ENCODE measurements around the gene TNFAIP3.
A peak's percentile ranks its signal among the peaks of the same experiment; 100 is the strongest.
"Not testable (repeated sequence)": the region's sequence is repeated elsewhere in the genome, so short reads cannot be mapped to it uniquely, and the experiment has no call there.

Gene TNFAIP3

DNA sequence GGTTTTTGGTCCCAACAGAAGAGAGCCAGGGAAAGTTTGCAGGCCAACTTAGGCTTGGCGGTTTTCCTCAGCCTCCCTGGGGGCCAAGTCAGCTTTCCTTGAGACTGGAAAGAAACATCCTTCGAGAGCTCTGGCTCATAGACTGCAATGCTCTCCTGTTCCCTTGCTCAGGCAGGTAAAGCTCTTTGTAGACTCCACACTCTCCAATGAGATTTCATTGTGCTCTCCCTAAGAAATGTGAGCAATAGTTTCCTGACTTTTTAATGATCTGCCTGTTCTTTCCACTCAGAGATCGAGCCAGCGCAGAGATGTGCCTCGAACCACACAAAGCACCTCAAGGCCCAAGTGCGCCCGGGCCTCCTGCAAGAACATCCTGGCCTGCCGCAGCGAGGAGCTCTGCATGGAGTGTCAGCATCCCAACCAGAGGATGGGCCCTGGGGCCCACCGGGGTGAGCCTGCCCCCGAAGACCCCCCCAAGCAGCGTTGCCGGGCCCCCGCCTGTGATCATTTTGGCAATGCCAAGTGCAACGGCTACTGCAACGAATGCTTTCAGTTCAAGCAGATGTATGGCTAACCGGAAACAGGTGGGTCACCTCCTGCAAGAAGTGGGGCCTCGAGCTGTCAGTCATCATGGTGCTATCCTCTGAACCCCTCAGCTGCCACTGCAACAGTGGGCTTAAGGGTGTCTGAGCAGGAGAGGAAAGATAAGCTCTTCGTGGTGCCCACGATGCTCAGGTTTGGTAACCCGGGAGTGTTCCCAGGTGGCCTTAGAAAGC, 13.9 kb downstream of the TNFAIP3 start:
- no peaks in the 10 kb centered on the region for H3K27me3 ChIP-seq (replicated peaks; ENCODE audit: control insufficient read depth, insufficient read depth, low read length)
- peaks cover 68% of the 10 kb centered on the region for H3K36me3 ChIP-seq (ENCODE audit: control insufficient read depth, insufficient read depth, low read length, severe bottlenecking)
- no peak overlapping the region for H3K4me3 ChIP-seq (ENCODE audit: low read length)
- no peak for DNase-seq (ENCODE audit: low read depth)
- peaks cover 61% of the 10 kb centered on the region for H3K4me1 ChIP-seq (ENCODE audit: control insufficient read depth, insufficient read depth, low read length)
- no peaks in the 10 kb centered on the region for H3K9me3 ChIP-seq (ENCODE audit: control insufficient read depth, low read length)
- H3K9ac ChIP-seq (ENCODE audit: low read length): peak overlapping the region; percentile 52

DNA sequence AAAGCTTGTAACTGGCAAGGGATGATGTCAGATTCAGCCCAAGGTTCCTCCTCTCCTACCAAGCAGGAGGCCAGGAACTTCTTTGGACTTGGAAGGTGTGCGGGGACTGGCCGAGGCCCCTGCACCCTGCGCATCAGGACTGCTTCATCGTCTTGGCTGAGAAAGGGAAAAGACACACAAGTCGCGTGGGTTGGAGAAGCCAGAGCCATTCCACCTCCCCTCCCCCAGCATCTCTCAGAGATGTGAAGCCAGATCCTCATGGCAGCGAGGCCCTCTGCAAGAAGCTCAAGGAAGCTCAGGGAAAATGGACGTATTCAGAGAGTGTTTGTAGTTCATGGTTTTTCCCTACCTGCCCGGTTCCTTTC, 14.4 kb downstream of the TNFAIP3 start:
- Histone ChIP-seq H3K4me1 (ENCODE audit: control insufficient read depth, insufficient read depth, low read length) (peaks cover 61% of the 10 kb centered on the region), H3K27me3 (replicated peaks; ENCODE audit: control insufficient read depth, insufficient read depth, low read length) (no peaks in the 10 kb centered on the region), H3K36me3 (ENCODE audit: control insufficient read depth, insufficient read depth, low read length, severe bottlenecking) (peaks cover 62% of the 10 kb centered on the region), H3K4me3 (ENCODE audit: low read length) (no peak overlapping the region), H3K9me3 (ENCODE audit: control insufficient read depth, low read length) (no peaks in the 10 kb centered on the region), H3K9ac (ENCODE audit: low read length) (peak overlapping the region; percentile 30)
- no peak for DNase-seq (ENCODE audit: low read depth)

DNA sequence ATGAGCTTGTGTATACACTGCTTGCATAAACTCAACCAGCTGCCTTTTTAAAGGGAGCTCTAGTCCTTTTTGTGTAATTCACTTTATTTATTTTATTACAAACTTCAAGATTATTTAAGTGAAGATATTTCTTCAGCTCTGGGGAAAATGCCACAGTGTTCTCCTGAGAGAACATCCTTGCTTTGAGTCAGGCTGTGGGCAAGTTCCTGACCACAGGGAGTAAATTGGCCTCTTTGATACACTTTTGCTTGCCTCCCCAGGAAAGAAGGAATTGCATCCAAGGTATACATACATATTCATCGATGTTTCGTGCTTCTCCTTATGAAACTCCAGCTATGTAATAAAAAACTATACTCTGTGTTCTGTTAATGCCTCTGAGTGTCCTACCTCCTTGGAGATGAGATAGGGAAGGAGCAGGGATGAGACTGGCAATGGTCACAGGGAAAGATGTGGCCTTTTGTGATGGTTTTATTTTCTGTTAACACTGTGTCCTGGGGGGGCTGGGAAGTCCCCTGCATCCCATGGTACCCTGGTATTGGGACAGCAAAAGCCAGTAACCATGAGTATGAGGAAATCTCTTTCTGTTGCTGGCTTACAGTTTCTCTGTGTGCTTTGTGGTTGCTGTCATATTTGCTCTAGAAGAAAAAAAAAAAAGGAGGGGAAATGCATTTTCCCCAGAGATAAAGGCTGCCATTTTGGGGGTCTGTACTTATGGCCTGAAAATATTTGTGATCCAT, 15.3 kb downstream of the TNFAIP3 start:
- DNase-seq (ENCODE audit: low read depth): peak; percentile 45
- H3K36me3 ChIP-seq (ENCODE audit: control insufficient read depth, insufficient read depth, low read length, severe bottlenecking): peaks cover 53% of the 10 kb centered on the region
- no peak overlapping the region for H3K4me3 ChIP-seq (ENCODE audit: low read length)
- no peaks in the 10 kb centered on the region for H3K27me3 ChIP-seq (replicated peaks; ENCODE audit: control insufficient read depth, insufficient read depth, low read length)
- H3K9ac ChIP-seq (ENCODE audit: low read length): peak overlapping the region; percentile 30
- H3K9me3 ChIP-seq (ENCODE audit: control insufficient read depth, low read length): no peaks in the 10 kb centered on the region
- peaks cover 61% of the 10 kb centered on the region for H3K4me1 ChIP-seq (ENCODE audit: control insufficient read depth, insufficient read depth, low read length)

DNA sequence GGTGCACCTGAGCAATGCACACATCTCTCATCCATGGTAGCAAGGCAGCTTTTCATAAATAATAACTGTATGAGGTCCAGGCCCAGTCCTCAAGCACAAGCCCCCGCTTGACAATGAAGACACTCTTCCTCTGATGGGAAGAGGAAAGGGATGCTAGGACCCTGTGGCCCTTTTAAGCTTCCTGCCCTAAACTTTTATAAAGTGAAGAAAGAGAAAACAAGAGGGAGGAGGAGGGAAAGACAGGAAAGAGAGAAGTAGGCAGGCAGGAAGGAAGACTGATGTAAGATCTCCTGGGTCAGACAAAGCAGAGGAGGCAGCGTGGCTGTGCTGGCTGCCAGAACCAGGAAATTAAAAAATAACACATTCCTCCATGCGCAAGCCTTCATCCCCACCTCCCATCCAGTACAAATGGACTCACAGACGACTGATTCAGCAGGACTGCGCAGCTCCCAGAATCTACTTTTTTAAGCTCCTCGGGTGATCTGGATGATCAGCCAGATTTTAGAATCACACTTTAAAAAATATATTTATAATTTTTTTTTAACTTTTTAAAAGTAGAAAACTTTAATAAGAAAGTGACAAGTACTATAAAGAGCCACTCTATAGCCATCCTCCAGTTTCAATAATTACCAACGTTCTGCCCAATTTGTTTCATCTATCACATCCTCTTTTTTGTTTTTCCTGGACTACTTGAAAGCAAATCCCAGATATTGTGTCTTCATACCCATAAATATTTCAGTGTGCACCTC, 16.5 kb downstream of the TNFAIP3 start:
- Histone ChIP-seq H3K9ac (ENCODE audit: low read length) (peak overlapping the region; percentile 30), H3K4me3 (ENCODE audit: low read length) (no peak overlapping the region), H3K4me1 (ENCODE audit: control insufficient read depth, insufficient read depth, low read length) (peaks cover 51% of the 10 kb centered on the region), H3K9me3 (ENCODE audit: control insufficient read depth, low read length) (no peaks in the 10 kb centered on the region), H3K27me3 (replicated peaks; ENCODE audit: control insufficient read depth, insufficient read depth, low read length) (no peaks in the 10 kb centered on the region), H3K36me3 (ENCODE audit: control insufficient read depth, insufficient read depth, low read length, severe bottlenecking) (peaks cover 41% of the 10 kb centered on the region)
- DNase-seq (ENCODE audit: low read depth): no peak

DNA sequence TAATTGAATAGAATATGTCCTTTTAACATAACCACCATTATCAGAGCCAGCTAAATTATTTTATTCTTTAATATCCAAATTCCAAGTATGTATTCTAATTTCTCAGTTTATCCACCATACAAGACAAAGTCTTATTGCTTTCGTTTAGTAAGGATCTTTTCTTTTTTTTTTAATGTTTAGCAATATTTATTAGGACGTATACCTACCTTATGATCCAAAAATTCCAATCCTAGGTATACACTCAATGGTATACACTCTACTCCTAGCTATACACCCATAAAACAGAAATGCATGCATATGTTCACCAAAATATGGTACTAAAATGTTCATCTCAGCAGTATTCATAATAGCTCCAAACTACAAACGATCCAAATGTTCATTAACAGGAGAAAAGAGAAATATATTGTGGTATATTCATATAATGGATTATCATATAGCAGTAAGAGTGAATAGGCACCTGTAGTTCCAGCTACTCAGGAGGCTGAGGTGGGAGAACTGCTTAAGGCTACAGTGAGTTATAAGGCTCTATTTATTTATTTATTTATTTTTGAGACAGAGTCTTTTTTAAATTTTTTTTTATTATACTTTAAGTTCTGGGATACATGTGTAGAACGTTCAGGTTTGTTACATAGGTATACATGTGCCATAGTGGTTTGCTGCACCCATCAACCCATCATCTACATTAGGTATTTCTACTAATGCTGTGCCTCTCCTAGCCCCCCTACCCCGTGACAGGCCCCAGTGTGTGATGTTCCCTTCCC, 17.3 kb downstream of the TNFAIP3 start:
- DNase-seq (ENCODE audit: low read depth): no peak
- no peaks in the 10 kb centered on the region for H3K27me3 ChIP-seq (replicated peaks; ENCODE audit: control insufficient read depth, insufficient read depth, low read length)
- no peak overlapping the region for H3K9ac ChIP-seq (ENCODE audit: low read length)
- peaks cover 34% of the 10 kb centered on the region for H3K36me3 ChIP-seq (ENCODE audit: control insufficient read depth, insufficient read depth, low read length, severe bottlenecking)
- H3K4me3 ChIP-seq (ENCODE audit: low read length): no peak overlapping the region
- H3K4me1 ChIP-seq (ENCODE audit: control insufficient read depth, insufficient read depth, low read length): peaks cover 44% of the 10 kb centered on the region
- no peaks in the 10 kb centered on the region for H3K9me3 ChIP-seq (ENCODE audit: control insufficient read depth, low read length)

DNA sequence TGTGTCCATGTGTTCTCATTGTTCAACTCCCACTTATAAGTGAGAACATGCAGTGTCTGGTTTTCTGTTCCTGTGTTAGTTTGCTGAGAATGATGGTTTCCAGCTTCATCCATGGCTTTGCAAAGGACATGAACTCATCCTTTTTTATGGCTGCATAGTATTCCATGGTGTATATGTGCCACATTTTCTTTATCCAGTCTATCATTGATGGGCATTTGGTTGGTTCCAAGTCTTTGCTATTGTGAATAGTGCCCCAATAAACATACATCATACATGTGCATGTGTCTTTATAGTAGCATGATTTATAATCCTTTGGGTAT, 17.8 kb downstream of the TNFAIP3 start:
- not testable (repeated sequence) for DNase-seq (ENCODE audit: low read depth); H3K4me3 ChIP-seq (ENCODE audit: low read length); H3K9me3 ChIP-seq (ENCODE audit: control insufficient read depth, low read length); H3K9ac ChIP-seq (ENCODE audit: low read length); H3K27me3 ChIP-seq (replicated peaks; ENCODE audit: control insufficient read depth, insufficient read depth, low read length)
- Histone ChIP-seq H3K4me1 (ENCODE audit: control insufficient read depth, insufficient read depth, low read length) (peaks cover 38% of the 10 kb centered on the region), H3K36me3 (ENCODE audit: control insufficient read depth, insufficient read depth, low read length, severe bottlenecking) (peaks cover 28% of the 10 kb centered on the region)

DNA sequence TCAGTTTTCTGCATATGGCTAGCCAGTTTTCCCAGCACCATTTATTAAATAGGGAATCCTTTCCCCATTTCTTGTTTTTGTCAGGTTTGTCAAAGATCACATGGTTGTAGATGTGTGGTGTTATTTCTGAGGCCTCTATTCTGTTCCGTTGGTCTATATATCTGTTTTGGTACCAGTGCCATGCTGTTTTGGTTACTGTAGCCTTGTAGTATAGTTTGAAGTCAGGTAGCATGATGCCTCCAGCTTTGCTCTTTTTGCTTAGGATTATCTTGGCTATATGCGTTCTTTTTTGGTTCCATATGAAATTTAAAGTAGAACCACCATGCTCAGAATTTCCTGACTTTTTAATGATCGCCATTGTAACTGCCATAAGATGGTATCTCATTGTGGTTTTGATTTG, 19.2 kb downstream of the TNFAIP3 start:
- not testable (repeated sequence) for H3K9me3 ChIP-seq (ENCODE audit: control insufficient read depth, low read length); H3K27me3 ChIP-seq (replicated peaks; ENCODE audit: control insufficient read depth, insufficient read depth, low read length); H3K4me3 ChIP-seq (ENCODE audit: low read length); DNase-seq (ENCODE audit: low read depth); H3K9ac ChIP-seq (ENCODE audit: low read length)
- Histone ChIP-seq H3K4me1 (ENCODE audit: control insufficient read depth, insufficient read depth, low read length) (peaks cover 25% of the 10 kb centered on the region), H3K36me3 (ENCODE audit: control insufficient read depth, insufficient read depth, low read length, severe bottlenecking) (peaks cover 15% of the 10 kb centered on the region)

DNA sequence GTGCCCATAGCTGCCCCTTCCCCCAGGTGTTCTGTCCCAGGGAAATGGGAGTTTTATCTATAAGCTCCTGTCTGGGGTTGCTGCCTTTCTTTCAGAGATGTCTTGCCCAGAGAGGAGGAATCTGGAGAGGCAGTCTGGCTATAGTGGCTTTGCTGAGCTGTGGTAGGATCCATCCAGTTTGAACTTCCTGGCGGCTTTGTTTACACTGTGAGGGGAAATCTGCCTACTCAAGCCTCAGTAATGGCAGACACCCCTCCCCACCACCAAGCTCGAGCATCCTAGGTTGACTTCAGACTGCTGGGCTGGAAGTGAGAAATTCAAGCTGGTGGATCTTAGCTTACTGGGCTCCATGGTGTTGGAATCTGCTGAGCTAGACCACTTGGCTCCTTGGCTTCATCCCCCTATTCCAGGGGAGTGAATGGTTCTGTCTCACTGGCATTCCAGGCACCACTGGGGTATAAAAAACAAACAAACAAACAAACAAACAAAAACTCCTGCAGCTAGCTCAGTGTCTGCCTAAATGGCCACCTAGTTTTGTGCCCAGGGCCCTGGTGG, 24.0 kb downstream of the TNFAIP3 start:
- no peak for DNase-seq (ENCODE audit: low read depth)
- Histone ChIP-seq H3K4me3 (ENCODE audit: low read length) (no peak overlapping the region), H3K27me3 (replicated peaks; ENCODE audit: control insufficient read depth, insufficient read depth, low read length) (no peaks in the 10 kb centered on the region), H3K4me1 (ENCODE audit: control insufficient read depth, insufficient read depth, low read length) (peaks cover 41% of the 10 kb centered on the region), H3K9me3 (ENCODE audit: control insufficient read depth, low read length) (no peaks in the 10 kb centered on the region), H3K9ac (ENCODE audit: low read length) (no peak overlapping the region), H3K36me3 (ENCODE audit: control insufficient read depth, insufficient read depth, low read length, severe bottlenecking) (no peaks in the 10 kb centered on the region)

DNA sequence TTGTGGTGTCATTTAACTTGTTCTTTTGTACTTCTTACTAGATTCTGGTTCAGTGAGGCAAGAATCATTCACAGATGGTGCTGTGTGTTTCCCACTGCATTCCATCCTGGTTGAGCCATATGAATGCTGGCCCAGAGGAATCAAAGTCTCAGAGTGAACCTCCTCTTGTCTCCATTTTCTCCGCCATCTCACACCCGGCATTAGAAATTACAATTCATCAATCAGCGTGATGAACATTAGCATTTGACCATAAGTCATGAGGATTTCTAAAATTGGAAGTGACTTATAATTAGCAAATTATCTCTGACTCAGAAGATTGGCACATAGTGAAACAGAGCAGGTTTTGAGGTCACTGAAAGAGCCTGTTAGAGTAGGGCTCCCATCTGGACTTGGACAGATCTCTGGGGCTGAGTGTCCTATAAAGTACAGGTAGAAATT, 25.2 kb downstream of the TNFAIP3 start:
- no peaks in the 10 kb centered on the region for H3K9me3 ChIP-seq (ENCODE audit: control insufficient read depth, low read length)
- no peaks in the 10 kb centered on the region for H3K36me3 ChIP-seq (ENCODE audit: control insufficient read depth, insufficient read depth, low read length, severe bottlenecking)
- H3K27me3 ChIP-seq (replicated peaks; ENCODE audit: control insufficient read depth, insufficient read depth, low read length): no peaks in the 10 kb centered on the region
- DNase-seq (ENCODE audit: low read depth): peak; percentile 77
- H3K4me1 ChIP-seq (ENCODE audit: control insufficient read depth, insufficient read depth, low read length): peaks cover 48% of the 10 kb centered on the region
- H3K9ac ChIP-seq (ENCODE audit: low read length): peak overlapping the region; percentile 30
- no peak overlapping the region for H3K4me3 ChIP-seq (ENCODE audit: low read length)

DNA sequence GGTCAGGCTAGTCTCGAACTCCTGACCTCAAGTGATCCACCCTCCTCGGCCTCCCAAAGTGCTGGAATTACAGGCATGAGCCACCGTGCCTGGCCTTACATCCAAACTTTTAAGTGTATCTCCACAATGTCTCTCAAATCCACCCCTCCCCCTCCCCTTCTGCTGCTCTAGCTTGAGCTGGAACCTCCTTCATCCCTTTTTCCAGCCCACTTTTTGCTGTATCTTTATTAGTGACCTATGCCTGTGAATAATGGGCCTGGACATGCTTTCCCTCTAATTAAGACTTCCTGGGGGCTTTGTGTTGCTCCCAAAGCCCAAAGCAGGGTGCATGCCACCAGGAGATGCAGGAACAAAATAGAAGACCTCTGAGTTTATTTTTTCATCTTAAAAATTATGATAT, 26.1 kb downstream of the TNFAIP3 start:
- Histone ChIP-seq H3K27me3 (replicated peaks; ENCODE audit: control insufficient read depth, insufficient read depth, low read length) (no peaks in the 10 kb centered on the region), H3K9ac (ENCODE audit: low read length) (peak overlapping the region; percentile 62), H3K4me1 (ENCODE audit: control insufficient read depth, insufficient read depth, low read length) (peaks cover 48% of the 10 kb centered on the region), H3K36me3 (ENCODE audit: control insufficient read depth, insufficient read depth, low read length, severe bottlenecking) (no peaks in the 10 kb centered on the region), H3K9me3 (ENCODE audit: control insufficient read depth, low read length) (no peaks in the 10 kb centered on the region), H3K4me3 (ENCODE audit: low read length) (no peak overlapping the region)
- DNase-seq (ENCODE audit: low read depth): no peak
